A549 (cell line): ENCODE data around the gene AMMECR1. TPM values are rescaled to one million over a fixed set of nuclear protein-coding genes. Genes with fewer than 3 reads are reported as not detected.

Experiments used
- ATAC-seq, 2 experiments: fragments of 200-7000 bp in 1 of 2; fragments of >200 bp in 1 of 2; cut with Nextera tagmentation in 1 of 2; cut with Tn5 transposase in 1 of 2; 3 replicates each; pipeline versions ENCODE4 v1.8.0 to v1.9.1; 2018 to 2020; ENCODE audit warnings: mild to moderate bottlenecking in 1 of 2, moderate library complexity in 1 of 2
- CTCF ChIA-PET: fragments of 300-600 bp; sonication (Branson Sonifier 250); formaldehyde crosslinking; extraction: SDS; loops from one replicate; lab custom pipeline; 2021; ENCODE audit warnings: antibody characterized with exemption, inconsistent platforms; lab: Yijun Ruan, JAX
- POLR2A ChIA-PET: fragments of 350-600 bp; formaldehyde crosslinking; extraction: SDS; loops from one replicate; lab custom pipeline; 2021; ENCODE audit warnings: antibody characterized with exemption, inconsistent platforms; lab: Yijun Ruan, JAX
- DNase-seq, 2 experiments: peaks; one replicate each; pipeline versions ENCODE4 v3.0.0 to v3.0.0-alpha.2; 2011 to 2016; ENCODE audit warnings: low read depth in 1 of 2, low spot score in 1 of 2
- FAIRE-seq: peaks from 2 replicates; lab custom pipeline; 2011; peaks lifted over from hg19 to GRCh38; lab: Jason Lieb, UNC
- H3K27ac ChIP-seq, 2 experiments: fragments of >200 bp; sonication (Bioruptor Twin); formaldehyde crosslinking; 3 replicates each; pipeline ENCODE4 v1.5.1; 2016 to 2017
- H3K4me1 ChIP-seq: fragments of >200 bp; sonication (Bioruptor Twin); formaldehyde crosslinking; 3 replicates; pipeline ENCODE4 v1.6.1; 2016
- H3K4me2 ChIP-seq: fragments of >200 bp; sonication (Bioruptor Twin); formaldehyde crosslinking; 3 replicates; pipeline ENCODE4 v1.6.1; 2016
- H3K4me3 ChIP-seq: fragments of >200 bp; sonication (Bioruptor Twin); formaldehyde crosslinking; 3 replicates; pipeline ENCODE4 v1.5.1; 2016
- H3K9me3 ChIP-seq: fragments of >200 bp; sonication (Bioruptor Twin); formaldehyde crosslinking; 3 replicates; pipeline ENCODE4 v1.6.1; 2016
- ATOH8 ChIP-seq: fragments of 250-450 bp; sonication (Bioruptor Pico); IDR thresholded peaks from 2 replicates; pipeline ENCODE4 v1.5.0; 2020; ENCODE audit warnings: low read depth, mild to moderate bottlenecking, moderate library complexity
- CTCF ChIP-seq: fragments of >200 bp; sonication (Bioruptor Twin); formaldehyde crosslinking; IDR thresholded peaks from 3 replicates; pipeline ENCODE4 v1.5.1; 2016
- EP300 ChIP-seq, 2 experiments: fragments of >200 bp; sonication (Bioruptor Twin); formaldehyde crosslinking; IDR thresholded peaks; 2 replicates in 1 of 2; 3 replicates in 1 of 2; pipeline ENCODE4 v1.6.1; 2016 to 2017
- FOSB ChIP-seq: fragments of 250-450 bp; sonication (Bioruptor Pico); IDR thresholded peaks from 2 replicates; pipeline ENCODE4 v1.5.0; 2020; ENCODE audit warnings: mild to moderate bottlenecking, moderate library complexity
- HDAC2 ChIP-seq: fragments of 200-600 bp; sonication (generic); IDR thresholded peaks from 2 replicates; pipeline ENCODE4 v1.6.1; 2016
- HOXB13 ChIP-seq: fragments of 250-450 bp; sonication (Bioruptor Pico); IDR thresholded peaks from 2 replicates; pipeline ENCODE4 v1.5.0; 2020; ENCODE audit warnings: low read depth, mild to moderate bottlenecking, moderate library complexity
- HOXB5 ChIP-seq: fragments of 250-450 bp; sonication (Bioruptor Pico); IDR thresholded peaks from 2 replicates; pipeline ENCODE4 v1.5.0; 2020; ENCODE audit warnings: mild to moderate bottlenecking, moderate library complexity
- JUN ChIP-seq, 2 experiments: fragments of >200 bp; sonication (Bioruptor Twin); formaldehyde crosslinking; IDR thresholded peaks; 2 replicates in 1 of 2; 3 replicates in 1 of 2; pipeline ENCODE4 v1.6.1; 2016 to 2017
- KDM5A ChIP-seq: fragments of 200-600 bp; sonication (generic); IDR thresholded peaks from 2 replicates; pipeline ENCODE4 v1.6.1; 2016; ENCODE audit warnings: antibody characterized with exemption, mild to moderate bottlenecking
- MAFK ChIP-seq: fragments of 450-650 bp; IDR thresholded peaks from 2 replicates; pipeline ENCODE4 v1.6.1; 2014; ENCODE audit not compliant: partially characterized antibody
- MAX ChIP-seq: IDR thresholded peaks from 2 replicates; pipeline ENCODE4 v1.6.1; 2012
- MAZ ChIP-seq: fragments of 150-350 bp; IDR thresholded peaks from 2 replicates; pipeline ENCODE4 v1.6.1; 2014; ENCODE audit warnings: antibody characterized with exemption, low read depth, low read length, borderline replicate concordance
- NPAS2 ChIP-seq: fragments of 250-450 bp; sonication (Bioruptor Pico); IDR thresholded peaks from 2 replicates; pipeline ENCODE4 v1.8.0; 2022; ENCODE audit warnings: mild to moderate bottlenecking, moderate library complexity, borderline replicate concordance
- NR3C1 ChIP-seq: fragments of >200 bp; sonication (Bioruptor Twin); formaldehyde crosslinking; IDR thresholded peaks from 3 replicates; pipeline ENCODE4 v1.6.1; 2017
- PHF8 ChIP-seq: fragments of 200-600 bp; sonication (generic); IDR thresholded peaks from 2 replicates; pipeline ENCODE4 v1.6.1; 2016; ENCODE audit warnings: low read depth, mild to moderate bottlenecking, antibody characterized with exemption, moderate library complexity, borderline replicate concordance
- POLR2A ChIP-seq: IDR thresholded peaks from 2 replicates; pipeline ENCODE4 v1.6.1; 2012; ENCODE audit warnings: mild to moderate bottlenecking, low read length
- POLR2AphosphoS2 ChIP-seq: conservative IDR thresholded peaks from 2 replicates; pipeline ENCODE4 v1.6.1; 2012; ENCODE audit warnings: low read length, improper control_type of control experiment, inconsistent platforms
- RARB ChIP-seq: fragments of 250-450 bp; sonication (Bioruptor Pico); IDR thresholded peaks from 2 replicates; pipeline ENCODE4 v1.8.0; 2021; ENCODE audit warnings: mild to moderate bottlenecking, moderate library complexity
- REST ChIP-seq: fragments of 200-600 bp; sonication (generic); IDR thresholded peaks from 2 replicates; pipeline ENCODE4 v1.6.1; 2016; ENCODE audit warnings: antibody characterized with exemption, mild to moderate bottlenecking, moderate library complexity
- SREBF2 ChIP-seq: fragments of 450-650 bp; IDR thresholded peaks from 2 replicates; pipeline ENCODE4 v1.6.1; 2014; ENCODE audit warnings: mild to moderate bottlenecking, moderate library complexity
- WGBS: methylation state at CpG from one replicate; pipeline ENCODE4 v1.1.6; 2017; ENCODE audit errors: missing lambda C conversion rate; 5-methylcytosine and 5-hydroxymethylcytosine counted together
- polyA plus RNA-seq, 4 experiments: library from polyadenylated mRNA; depleted of rRNA in 3 of 4; stranded (reverse); fragments of >200 nt; fragmentation: RNase III in 1 of 4; extraction: RNeasy Plus Mini Kit Qiagen cat#74134 plus additional on column Dnase treatment in 1 of 4; gene quantifications; 2 replicates in 3 of 4; 3 replicates in 1 of 4; pipeline ENCODE4 v1.2.3, GENCODE V29; 2011 to 2017
- TF ChIP-seq, protein P1 (sequence below): fragments of 250-450 bp; sonication (Bioruptor Pico); IDR thresholded peaks from 2 replicates; pipeline ENCODE4 v1.5.0; 2021; ENCODE audit warnings: mild to moderate bottlenecking, moderate library complexity, borderline replicate concordance
- TF ChIP-seq, protein P2 (sequence below): fragments of >200 bp; sonication (Bioruptor Twin); formaldehyde crosslinking; IDR thresholded peaks from 3 replicates; pipeline ENCODE4 v1.6.1; 2016
- TF ChIP-seq, protein P3 (sequence below): fragments of 150-350 bp; IDR thresholded peaks from 2 replicates; pipeline ENCODE4 v1.6.1; 2014; ENCODE audit warnings: low read depth, mild to moderate bottlenecking, low read length

AMMECR1 gene
- polyA plus RNA-seq, 2 of the 4 experiments (the other 2 are of a cell fraction): 7.9 to 13.7 TPM

DNA sequence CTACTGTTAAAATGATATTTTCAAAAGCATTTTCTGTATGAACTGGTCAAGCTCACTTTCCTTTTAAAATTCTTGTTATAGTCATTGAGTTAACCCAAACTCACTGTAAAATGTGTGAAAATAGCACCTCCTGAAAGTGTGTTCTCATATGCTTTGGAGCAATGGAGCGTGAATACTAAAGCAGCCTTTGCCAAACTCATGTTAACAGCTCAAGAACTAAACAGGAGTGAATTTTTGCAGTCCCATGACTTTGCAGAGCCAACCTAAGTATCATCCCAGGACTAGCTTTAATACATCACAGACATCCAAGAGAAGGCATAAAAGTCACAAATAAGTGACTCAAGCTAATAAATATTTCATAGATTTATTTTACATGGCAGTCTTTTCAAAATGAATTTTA, 2.3 kb downstream of the AMMECR1 start:
- DNase-seq (no peak), ATAC-seq (no peak), FAIRE-seq (no peak)
- ChIA-PET CTCF (interaction anchor here (0.6 kb wide), 1 partner anchor 8 kb away, joined by 3 read pairs; no protein-coding TSS in a partner anchor), POLR2A (interaction anchor here (1.0 kb wide), 1 partner anchor 95 kb away, joined by 3 read pairs; no protein-coding TSS in a partner anchor)
- no peak overlapping the region for H3K4me3 ChIP-seq
- no peak overlapping the region for H3K27ac ChIP-seq
- 88% methylated on average over 1 of the region's 1 CpG for WGBS
- TF ChIP-seq REST (no peak), NR3C1 (no peak), ATOH8 (CRISPR knock-in tag) (no peak), HDAC2 (no peak), JUN (IDR thresholded peaks at IDR 0.05) (no peak), MAFK (no peak), FOSB (CRISPR knock-in tag) (no peak)
- TF ChIP-seq, protein P1, sequence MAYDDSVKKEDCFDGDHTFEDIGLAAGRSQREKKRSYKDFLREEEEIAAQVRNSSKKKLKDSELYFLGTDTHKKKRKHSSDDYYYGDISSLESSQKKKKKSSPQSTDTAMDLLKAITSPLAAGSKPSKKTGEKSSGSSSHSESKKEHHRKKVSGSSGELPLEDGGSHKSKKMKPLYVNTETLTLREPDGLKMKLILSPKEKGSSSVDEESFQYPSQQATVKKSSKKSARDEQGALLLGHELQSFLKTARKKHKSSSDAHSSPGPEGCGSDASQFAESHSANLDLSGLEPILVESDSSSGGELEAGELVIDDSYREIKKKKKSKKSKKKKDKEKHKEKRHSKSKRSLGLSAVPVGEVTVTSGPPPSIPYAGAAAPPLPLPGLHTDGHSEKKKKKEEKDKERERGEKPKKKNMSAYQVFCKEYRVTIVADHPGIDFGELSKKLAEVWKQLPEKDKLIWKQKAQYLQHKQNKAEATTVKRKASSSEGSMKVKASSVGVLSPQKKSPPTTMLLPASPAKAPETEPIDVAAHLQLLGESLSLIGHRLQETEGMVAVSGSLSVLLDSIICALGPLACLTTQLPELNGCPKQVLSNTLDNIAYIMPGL: no peak
- TF ChIP-seq, protein P2, sequence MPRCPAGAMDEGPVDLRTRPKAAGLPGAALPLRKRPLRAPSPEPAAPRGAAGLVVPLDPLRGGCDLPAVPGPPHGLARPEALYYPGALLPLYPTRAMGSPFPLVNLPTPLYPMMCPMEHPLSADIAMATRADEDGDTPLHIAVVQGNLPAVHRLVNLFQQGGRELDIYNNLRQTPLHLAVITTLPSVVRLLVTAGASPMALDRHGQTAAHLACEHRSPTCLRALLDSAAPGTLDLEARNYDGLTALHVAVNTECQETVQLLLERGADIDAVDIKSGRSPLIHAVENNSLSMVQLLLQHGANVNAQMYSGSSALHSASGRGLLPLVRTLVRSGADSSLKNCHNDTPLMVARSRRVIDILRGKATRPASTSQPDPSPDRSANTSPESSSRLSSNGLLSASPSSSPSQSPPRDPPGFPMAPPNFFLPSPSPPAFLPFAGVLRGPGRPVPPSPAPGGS: no peak
- peaks cover 25% of the 10 kb centered on the region; the same call in 2 of the 3 replicates for H3K4me1 ChIP-seq
- H3K9me3 ChIP-seq: no peaks in the 10 kb centered on the region
- H3K4me2 ChIP-seq: peak overlapping the region; percentile 75

DNA sequence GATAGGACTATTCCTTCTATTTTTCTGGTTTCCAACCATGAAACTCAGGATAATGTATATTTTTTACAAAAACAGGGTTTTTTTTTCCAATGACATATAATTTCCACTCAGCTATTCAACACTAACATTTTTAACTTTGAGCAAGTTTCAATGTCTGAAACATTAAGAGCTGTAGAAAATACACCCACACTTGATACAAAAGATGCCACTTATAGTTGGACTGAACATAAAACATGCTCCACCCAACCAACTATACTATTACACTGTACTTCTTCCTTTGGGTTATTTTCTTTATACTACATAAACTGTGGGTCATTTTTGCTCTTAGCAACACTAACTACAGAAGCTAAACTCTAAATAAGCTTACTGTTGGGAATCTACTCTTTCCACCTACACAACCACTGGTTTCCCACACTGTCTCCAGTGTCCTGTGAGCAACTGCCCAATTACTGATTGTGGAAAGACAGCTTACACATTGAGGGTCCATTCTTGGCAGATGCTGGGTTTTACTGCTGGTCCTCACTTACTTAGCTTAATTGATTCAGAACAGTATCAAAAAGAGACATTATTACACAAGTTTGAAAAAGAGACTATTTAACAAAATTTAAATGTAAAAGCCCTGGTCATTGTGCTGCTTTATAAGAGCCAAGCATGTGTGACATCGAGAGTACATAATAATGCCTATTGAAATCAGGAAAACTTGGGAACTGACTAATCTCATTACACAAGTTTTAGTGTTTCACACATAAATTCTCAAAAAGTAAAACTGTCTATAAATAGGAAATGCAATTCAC, 6.3 kb downstream of the AMMECR1 start:
- CTCF ChIA-PET: interaction anchor here (0.7 kb wide), 1 partner anchor 14 kb away, joined by 3 read pairs; no protein-coding TSS in a partner anchor
- POLR2A ChIA-PET: no interaction called here
- ATAC-seq (no peak), DNase-seq (no peak), FAIRE-seq (no peak)
- Histone ChIP-seq H3K4me2 (no peak overlapping the region), H3K9me3 (no peaks in the 10 kb centered on the region), H3K27ac (no peak overlapping the region), H3K4me1 (peaks cover 15% of the 10 kb centered on the region; the same call in 2 of the 3 replicates), H3K4me3 (no peak overlapping the region)
- 92% methylated on average over 1 of the region's 1 CpG for WGBS
- no peak for TF ChIP-seq NPAS2 (CRISPR knock-in tag)
- TF ChIP-seq POLR2AphosphoS2: no peak
- no peak for TF ChIP-seq CTCF
- no peak for TF ChIP-seq MAX
- no peak for TF ChIP-seq HOXB5 (CRISPR knock-in tag)
- no peak for TF ChIP-seq KDM5A
- no peak for TF ChIP-seq HOXB13 (CRISPR knock-in tag)
- no peak for TF ChIP-seq MAZ
- no peak for TF ChIP-seq PHF8
- TF ChIP-seq SREBF2: no peak
- no peak for TF ChIP-seq ATOH8 (CRISPR knock-in tag)
- TF ChIP-seq, protein P3, sequence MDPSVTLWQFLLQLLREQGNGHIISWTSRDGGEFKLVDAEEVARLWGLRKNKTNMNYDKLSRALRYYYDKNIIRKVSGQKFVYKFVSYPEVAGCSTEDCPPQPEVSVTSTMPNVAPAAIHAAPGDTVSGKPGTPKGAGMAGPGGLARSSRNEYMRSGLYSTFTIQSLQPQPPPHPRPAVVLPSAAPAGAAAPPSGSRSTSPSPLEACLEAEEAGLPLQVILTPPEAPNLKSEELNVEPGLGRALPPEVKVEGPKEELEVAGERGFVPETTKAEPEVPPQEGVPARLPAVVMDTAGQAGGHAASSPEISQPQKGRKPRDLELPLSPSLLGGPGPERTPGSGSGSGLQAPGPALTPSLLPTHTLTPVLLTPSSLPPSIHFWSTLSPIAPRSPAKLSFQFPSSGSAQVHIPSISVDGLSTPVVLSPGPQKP: no peak
- no peak for TF ChIP-seq POLR2A
- TF ChIP-seq RARB (CRISPR knock-in tag): no peak
- TF ChIP-seq EP300 (IDR thresholded peaks at IDR 0.05): no peak
